Hematopoietic multipotent progenitor cell treated with erythropoietin and hydrocortisone succinate and interleukin-3 and kit ligand, for 6 days (in vitro differentiated cells): ENCODE measurements around the gene ADAMTS19.

Source experiments
- DNase-seq: peaks from one replicate; pipeline ENCODE4 v3.0.0-alpha.2; 2015

The ADAMTS19 gene

DNA sequence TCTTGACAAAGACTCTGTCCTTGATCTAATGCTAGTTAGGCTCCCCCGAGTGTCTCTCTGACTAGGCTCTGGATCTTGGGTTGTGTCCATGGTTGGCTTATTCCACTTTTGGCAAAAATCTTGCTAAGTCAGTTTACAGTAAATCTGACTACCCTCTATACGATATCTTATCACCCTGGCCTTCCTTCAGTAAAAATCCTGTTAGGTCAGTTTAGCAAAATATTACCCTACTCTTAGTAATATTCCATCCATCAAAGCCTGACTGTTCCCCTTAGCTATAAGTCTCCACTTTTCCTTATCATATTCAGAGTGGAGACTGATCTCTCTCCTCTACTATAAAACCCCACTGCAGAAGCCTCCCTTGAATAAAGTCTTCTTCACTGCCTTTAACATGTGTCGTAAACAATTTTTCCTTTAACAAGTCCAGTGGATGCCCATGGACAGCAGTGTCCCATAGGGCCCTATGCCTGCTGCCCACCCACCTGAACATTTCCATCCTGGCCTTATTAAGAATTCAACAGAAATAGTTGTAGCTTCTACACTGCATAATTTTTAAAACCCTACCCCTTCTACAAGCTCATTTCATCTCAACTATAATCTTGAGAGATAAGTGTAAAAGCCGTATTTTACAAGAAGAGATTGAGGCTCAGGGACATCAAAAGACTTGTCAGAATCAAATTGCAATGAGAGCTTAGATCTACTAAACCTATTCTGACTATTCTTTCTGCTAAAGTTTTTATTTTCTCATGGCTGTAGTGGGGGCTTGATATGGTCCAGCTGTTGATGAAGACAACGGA, 310.1 kb downstream of the ADAMTS19 start:
- DNase-seq: no peak

GRCh38 chr5:129771058-129771838, 311.1 kb downstream of the ADAMTS19 start:
- DNase-seq: peak; percentile 78

DNA sequence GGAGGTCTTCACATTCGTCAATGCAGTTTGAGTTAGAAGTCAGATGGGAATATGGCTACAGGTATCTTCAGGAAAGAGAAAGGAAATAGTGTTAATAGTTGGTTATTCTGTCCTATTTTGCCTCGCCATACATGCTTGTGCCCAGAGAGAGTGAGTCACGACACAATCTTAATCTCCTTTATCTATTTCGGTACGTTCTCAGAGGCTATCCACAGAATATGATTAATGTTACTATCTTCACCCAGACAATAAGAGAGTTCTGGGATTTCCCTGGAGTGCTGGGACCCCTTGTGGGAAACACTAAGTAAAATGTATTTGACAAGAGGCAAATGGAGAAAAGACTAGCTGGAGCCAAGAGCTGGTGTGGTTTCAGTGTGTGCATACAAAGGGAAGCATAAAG, 313.3 kb downstream of the ADAMTS19 start:
- DNase-seq: no peak

DNA sequence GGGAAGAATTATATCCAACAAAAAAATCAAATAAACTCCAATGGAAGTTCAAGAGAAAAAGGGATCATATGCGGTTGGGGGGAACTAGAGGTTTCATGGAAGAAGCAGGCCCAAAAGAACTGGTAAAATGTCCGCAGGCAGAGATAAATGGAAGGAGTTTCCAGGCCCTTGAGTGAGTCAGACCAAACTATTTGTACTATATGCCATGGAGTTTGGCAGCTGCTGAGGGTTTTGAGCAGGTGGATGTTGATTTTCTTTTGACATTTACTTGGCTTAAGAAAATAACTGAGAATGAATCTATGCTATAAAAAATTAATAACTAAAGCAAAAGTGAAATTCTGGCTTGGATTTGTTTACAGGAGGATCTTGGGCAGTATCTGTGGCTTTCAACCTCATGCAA, 321.5 kb downstream of the ADAMTS19 start:
- DNase-seq: no peak
